Progenitor cell of endocrine pancreas (in vitro differentiated cells): ENCODE results near the gene MC1R. TPM values are rescaled to one million over a fixed set of nuclear protein-coding genes. Genes with fewer than 3 reads are reported as not detected.
A peak's percentile ranks its signal among the peaks of the same experiment; 100 is the strongest.

ENCODE experiments used
- DNase-seq: peaks from one replicate; pipeline ENCODE4 v3.0.0; 2021; ENCODE audit warnings: low spot score; ENCODE audit not compliant: unreplicated experiment
- H3K27ac Mint-ChIP-seq: 2 replicates; pipeline ENCODE4 v1.8.0; 2021; ENCODE audit warnings: mild to moderate bottlenecking, moderate library complexity, mixed read lengths
- H3K27me3 Mint-ChIP-seq: 2 replicates; pipeline ENCODE4 v1.8.0; 2021; ENCODE audit warnings: mixed read lengths
- H3K36me3 Mint-ChIP-seq: 2 replicates; pipeline ENCODE4 v1.8.0; 2022; ENCODE audit warnings: mixed read lengths; ENCODE audit not compliant: insufficient read depth
- H3K4me1 Mint-ChIP-seq: 2 replicates; pipeline ENCODE4 v1.8.0; 2021; ENCODE audit warnings: low read depth, mixed read lengths
- H3K4me3 Mint-ChIP-seq: 2 replicates; pipeline ENCODE4 v1.8.0; 2021; ENCODE audit warnings: low read depth, mild to moderate bottlenecking, moderate library complexity, mixed read lengths
- H3K9me3 Mint-ChIP-seq: 2 replicates; pipeline ENCODE4 v1.8.0; 2021; ENCODE audit warnings: low read depth, mixed read lengths
- total RNA-seq: library from RNA; stranded (reverse); gene quantifications from 2 replicates; pipeline ENCODE4 v1.2.1, GENCODE V29; 2021
- TF ChIP-seq, protein P1 (sequence below): fragments of 200-600 bp; sonication (generic); IDR thresholded peaks from one replicate; pipeline ENCODE4 v1.5.0; 2021; ENCODE audit warnings: antibody characterized with exemption, mild to moderate bottlenecking; ENCODE audit not compliant: unreplicated experiment

The MC1R gene
- total RNA-seq, 1 donor from 2014 or later, result 4.6 TPM

DNA sequence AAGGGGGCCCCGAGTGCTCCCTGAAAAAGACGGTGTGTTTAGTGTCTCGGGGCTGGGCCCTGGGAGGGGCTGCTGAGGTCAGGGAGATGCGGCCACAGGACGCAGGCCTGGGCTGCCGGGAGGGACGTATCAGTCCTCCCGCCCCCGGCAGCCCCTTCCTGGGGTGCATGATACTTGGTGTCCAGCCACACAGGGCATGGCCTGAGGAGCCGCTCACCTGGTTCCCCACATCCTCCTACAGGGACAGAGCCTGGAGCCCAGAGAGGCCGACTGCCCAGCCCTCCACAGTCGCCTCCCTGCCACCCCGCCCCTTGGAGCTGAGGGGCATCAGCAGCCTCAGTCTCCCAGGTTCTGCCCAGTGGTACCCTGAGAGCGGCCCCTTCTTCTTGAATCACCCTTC is 17.8 kb downstream of the MC1R start:
- no peaks in the 10 kb centered on the region for H3K4me1 Mint-ChIP-seq
- H3K9me3 Mint-ChIP-seq, result no peaks in the 10 kb centered on the region
- peaks cover 5% of the 10 kb centered on the region for H3K36me3 Mint-ChIP-seq
- DNase-seq, result no peak
- no peak overlapping the region for H3K27ac Mint-ChIP-seq
- TF ChIP-seq, protein P1, sequence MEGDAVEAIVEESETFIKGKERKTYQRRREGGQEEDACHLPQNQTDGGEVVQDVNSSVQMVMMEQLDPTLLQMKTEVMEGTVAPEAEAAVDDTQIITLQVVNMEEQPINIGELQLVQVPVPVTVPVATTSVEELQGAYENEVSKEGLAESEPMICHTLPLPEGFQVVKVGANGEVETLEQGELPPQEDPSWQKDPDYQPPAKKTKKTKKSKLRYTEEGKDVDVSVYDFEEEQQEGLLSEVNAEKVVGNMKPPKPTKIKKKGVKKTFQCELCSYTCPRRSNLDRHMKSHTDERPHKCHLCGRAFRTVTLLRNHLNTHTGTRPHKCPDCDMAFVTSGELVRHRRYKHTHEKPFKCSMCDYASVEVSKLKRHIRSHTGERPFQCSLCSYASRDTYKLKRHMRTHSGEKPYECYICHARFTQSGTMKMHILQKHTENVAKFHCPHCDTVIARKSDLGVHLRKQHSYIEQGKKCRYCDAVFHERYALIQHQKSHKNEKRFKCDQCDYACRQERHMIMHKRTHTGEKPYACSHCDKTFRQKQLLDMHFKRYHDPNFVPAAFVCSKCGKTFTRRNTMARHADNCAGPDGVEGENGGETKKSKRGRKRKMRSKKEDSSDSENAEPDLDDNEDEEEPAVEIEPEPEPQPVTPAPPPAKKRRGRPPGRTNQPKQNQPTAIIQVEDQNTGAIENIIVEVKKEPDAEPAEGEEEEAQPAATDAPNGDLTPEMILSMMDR, result no peak
- H3K27me3 Mint-ChIP-seq, result no peaks in the 10 kb centered on the region
- H3K4me3 Mint-ChIP-seq, result no peak overlapping the region

DNA sequence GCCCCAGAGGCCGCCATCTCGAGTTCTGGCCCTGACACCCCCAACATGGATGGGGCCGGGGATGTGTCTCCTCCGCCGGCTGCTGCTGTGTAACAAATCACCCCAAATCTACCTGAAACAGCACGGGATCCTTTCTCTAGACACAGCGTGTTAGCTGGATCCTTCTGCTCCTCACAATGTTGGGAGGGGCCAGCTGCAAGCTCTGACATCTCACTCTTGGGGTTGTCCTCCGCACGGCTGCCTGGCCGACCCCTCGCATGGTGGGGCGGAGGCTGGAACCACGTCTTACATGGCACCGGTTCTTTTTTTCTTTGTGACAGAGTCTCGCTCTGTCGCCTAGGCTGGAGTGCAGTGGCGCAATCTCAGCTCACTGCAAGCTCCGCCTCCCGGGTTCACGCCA is 18.3 kb downstream of the MC1R start:
- H3K27ac Mint-ChIP-seq, result no peak overlapping the region
- no peaks in the 10 kb centered on the region for H3K9me3 Mint-ChIP-seq
- TF ChIP-seq, protein P1, result no peak
- H3K4me3 Mint-ChIP-seq, result no peak overlapping the region
- no peaks in the 10 kb centered on the region for H3K4me1 Mint-ChIP-seq
- no peaks in the 10 kb centered on the region for H3K27me3 Mint-ChIP-seq
- DNase-seq, result no peak
- peaks cover 5% of the 10 kb centered on the region for H3K36me3 Mint-ChIP-seq

DNA sequence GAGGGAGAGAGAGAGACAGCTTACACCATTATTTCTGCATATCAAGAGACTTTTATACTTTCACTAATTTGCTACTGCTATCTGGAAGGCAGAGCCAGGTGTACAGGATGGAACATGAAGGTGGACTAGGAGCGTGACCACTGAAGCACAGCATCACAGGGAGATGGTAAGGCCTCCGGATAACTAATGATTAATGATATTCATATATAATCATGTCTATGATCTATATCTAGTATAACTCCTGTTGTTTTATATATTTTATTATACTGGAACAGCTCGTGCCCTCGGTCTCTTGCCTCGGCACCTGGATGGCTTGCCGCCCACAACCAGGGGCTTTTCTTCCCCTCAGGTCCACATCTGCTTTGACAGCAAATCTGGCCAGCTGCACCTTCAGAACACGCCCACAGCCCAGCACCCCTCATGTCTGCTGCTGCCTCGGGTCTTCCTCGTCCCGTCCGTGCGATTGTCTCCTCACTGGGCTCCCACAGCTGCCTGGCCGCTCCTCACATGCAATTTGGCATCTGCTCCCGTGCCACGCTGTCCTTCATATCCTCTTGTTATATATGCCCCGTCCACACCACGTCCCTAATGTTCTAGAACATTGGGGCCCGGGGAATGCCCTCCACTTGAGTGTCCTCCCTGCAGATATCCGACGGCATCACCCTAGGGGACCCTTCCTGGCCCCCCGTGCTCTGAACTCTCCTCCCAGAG is 19.7 kb downstream of the MC1R start:
- TF ChIP-seq, protein P1, result no peak
- Mint-ChIP-seq H3K4me3 (no peak overlapping the region), H3K36me3 (peaks cover 2% of the 10 kb centered on the region), H3K4me1 (no peaks in the 10 kb centered on the region), H3K9me3 (no peaks in the 10 kb centered on the region), H3K27me3 (no peaks in the 10 kb centered on the region), H3K27ac (peak overlapping the region; percentile 60)
- no peak for DNase-seq

DNA sequence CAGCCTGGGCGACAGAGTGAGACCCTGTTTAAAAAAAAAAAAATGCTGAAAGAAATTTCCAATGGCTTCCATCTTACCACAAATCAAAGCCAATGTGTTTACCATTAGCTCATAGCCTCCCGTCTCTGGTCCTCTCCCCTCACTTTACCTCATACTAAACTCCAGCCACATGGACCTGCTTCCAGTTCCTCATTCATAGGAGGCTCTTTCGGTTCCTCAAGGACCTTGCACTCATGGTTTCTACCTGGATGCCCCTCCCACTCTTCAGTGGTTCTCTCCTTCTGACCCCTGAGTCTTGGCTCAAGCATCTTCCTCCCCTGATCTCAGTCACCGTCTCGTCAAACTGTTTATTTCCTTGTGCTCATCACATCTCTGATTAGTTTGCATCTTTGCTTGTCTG is 26.1 kb downstream of the MC1R start:
- no peaks in the 10 kb centered on the region for H3K9me3 Mint-ChIP-seq
- no peak overlapping the region for H3K27ac Mint-ChIP-seq
- no peak for DNase-seq
- no peak overlapping the region for H3K4me3 Mint-ChIP-seq
- TF ChIP-seq, protein P1, result no peak
- H3K27me3 Mint-ChIP-seq, result peaks cover 23% of the 10 kb centered on the region
- H3K36me3 Mint-ChIP-seq, result peaks cover 2% of the 10 kb centered on the region
- no peaks in the 10 kb centered on the region for H3K4me1 Mint-ChIP-seq

DNA sequence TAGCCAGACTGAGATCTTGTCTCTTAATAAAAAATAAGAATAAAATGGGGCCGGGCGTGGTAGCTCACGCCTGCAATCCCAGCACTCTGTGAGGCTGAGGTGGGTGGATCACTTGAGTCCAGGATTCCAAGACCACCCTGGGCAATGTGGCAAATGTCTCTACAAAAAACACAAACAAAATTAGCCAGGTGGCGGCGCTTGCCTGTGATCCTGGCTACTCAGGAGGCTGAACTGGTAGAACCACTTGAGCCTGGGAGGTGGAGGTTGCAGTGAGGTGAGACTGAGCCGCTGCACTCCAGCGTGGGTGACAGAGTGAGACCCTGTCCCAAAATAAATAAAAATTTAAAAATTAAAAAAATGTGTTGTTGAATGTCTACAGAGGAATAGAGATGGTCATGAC is 27.0 kb downstream of the MC1R start:
- DNase-seq, result no peak
- H3K27me3 Mint-ChIP-seq, result peaks cover 23% of the 10 kb centered on the region
- no peaks in the 10 kb centered on the region for H3K9me3 Mint-ChIP-seq

More for the DNA sequence above, 27.0 kb downstream of the MC1R start:
- Mint-ChIP-seq H3K4me1 (no peaks in the 10 kb centered on the region), H3K27ac (no peak overlapping the region), H3K4me3 (no peak overlapping the region), H3K36me3 (peaks cover 2% of the 10 kb centered on the region)
- TF ChIP-seq, protein P1, result peak; percentile 18
